GM18867 (cell line): ENCODE data around the gene SLC25A1.

Experiments used
- ATAC-seq: cut with Tn5 transposase; IDR thresholded peaks from one replicate; pipeline ENCODE4 v1.9.1; 2021; ENCODE audit warnings: mild to moderate bottlenecking, moderate library complexity; ENCODE audit not compliant: unreplicated experiment

SLC25A1 gene

DNA sequence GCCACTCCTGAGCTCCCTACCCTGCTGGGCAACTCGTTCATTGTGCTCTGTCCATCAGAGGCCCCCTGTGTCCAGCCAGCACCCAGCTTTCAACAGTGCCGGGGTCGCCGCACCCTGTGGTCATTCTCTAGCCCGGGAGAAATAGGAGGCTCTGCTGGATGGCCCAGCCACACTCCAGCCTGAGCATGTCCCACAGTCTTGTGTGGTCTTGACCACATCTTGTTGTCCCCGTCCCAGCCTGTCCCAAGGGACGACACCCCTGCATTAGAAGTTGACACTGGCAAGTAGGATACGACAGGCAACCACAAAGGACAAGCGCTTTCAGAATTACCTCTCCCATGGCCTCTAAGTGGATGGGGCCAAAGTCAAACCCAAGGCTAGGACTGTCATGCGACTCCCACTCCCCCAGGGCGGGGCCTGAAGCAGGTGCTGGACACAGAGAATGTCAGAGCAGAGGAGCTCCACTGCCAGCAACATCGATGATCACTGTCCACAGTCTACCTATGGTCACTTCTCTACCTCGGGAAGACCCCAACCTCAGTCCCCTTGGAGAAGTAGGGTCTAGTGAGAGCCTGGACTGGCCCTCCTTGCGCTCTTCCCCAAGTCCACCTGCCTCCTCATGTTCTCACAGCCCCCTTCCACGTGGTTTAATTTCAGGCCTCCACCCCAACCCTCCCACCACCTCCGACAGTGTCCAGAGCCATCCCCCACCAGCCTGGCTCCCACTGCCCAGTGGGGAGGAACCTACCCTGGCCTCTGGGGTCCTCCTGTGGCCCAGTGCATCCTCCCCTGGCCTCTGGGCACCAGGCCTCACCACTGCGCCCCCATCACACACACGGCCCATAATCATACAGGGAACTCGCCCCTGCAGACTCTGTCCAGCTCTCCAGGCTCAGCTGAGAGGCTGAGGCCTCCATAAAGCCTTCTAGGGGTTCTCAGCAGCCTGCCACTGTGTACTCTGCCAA, 51.9 kb downstream of the SLC25A1 start:
- ATAC-seq, result no peak
